GM06990 (cell line): ENCODE data around the gene KLK14.

Experiments used
- DNase-seq: peaks from one replicate; pipeline ENCODE4 v3.0.0-alpha.2; 2011; ENCODE audit not compliant: insufficient read length; ENCODE audit errors: extremely low read depth
- H3K27me3 ChIP-seq: replicated peaks from 2 replicates; pipeline ENCODE4 v1.6.0; 2011; ENCODE audit warnings: low read length; ENCODE audit not compliant: control insufficient read depth, insufficient read depth
- H3K36me3 ChIP-seq: 2 replicates; pipeline ENCODE4 v1.5.1; 2011; ENCODE audit warnings: low read length; ENCODE audit not compliant: control insufficient read depth, insufficient read depth
- H3K4me3 ChIP-seq: replicated peaks from 2 replicates; pipeline ENCODE4 v1.5.1; 2011; ENCODE audit warnings: low read depth, mild to moderate bottlenecking, control low read depth, low read length
- TF ChIP-seq, protein P1 (sequence below): IDR thresholded peaks from 2 replicates; pipeline ENCODE4 v1.5.1; 2011; ENCODE audit warnings: low read length, control low read depth, mild to moderate bottlenecking, inconsistent platforms; ENCODE audit not compliant: insufficient read depth, poor library complexity, severe bottlenecking

The KLK14 gene

DNA sequence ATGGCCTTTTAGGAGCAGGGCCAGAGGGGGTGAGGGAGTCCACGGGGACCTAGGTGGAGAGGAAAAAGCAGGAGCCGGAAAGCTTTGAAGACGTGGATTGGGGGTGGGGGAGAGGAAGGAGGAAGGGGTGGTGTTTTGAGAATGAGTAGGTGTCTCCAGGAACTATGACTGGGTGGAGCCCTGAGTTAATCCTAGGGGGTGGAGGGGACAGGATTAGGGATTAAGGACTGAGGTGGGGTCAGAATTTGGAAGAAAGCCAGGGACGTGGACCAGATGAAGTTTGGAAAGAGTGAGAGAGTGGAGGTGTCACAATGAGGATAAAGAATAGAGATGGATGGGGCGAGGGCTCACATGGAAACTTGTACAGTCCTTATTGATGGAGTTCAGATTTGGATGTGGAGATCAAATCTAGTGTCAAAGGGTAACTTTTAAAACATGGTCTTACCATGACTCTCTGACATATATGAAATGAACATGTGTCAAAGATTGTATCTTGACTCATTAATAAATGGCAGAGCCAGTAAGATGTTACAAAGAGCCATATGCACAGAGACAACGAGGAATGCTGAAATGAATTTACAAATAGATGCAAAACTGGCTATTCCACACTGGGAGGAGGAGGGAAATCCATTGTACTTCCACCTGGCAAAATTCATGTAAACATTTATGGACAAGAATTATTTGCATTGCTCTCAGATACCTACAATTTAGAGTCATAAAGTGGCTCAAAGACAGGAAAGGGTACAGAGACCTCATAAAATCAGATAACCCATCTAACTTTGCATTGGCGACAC, 16.1 kb downstream of the KLK14 start:
- H3K27me3 ChIP-seq: no peaks in the 10 kb centered on the region; the same call in none of the 2 replicates
- no peak overlapping the region for H3K4me3 ChIP-seq
- no peak for DNase-seq
- TF ChIP-seq, protein P1, sequence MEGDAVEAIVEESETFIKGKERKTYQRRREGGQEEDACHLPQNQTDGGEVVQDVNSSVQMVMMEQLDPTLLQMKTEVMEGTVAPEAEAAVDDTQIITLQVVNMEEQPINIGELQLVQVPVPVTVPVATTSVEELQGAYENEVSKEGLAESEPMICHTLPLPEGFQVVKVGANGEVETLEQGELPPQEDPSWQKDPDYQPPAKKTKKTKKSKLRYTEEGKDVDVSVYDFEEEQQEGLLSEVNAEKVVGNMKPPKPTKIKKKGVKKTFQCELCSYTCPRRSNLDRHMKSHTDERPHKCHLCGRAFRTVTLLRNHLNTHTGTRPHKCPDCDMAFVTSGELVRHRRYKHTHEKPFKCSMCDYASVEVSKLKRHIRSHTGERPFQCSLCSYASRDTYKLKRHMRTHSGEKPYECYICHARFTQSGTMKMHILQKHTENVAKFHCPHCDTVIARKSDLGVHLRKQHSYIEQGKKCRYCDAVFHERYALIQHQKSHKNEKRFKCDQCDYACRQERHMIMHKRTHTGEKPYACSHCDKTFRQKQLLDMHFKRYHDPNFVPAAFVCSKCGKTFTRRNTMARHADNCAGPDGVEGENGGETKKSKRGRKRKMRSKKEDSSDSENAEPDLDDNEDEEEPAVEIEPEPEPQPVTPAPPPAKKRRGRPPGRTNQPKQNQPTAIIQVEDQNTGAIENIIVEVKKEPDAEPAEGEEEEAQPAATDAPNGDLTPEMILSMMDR: no peak
- no peaks in the 10 kb centered on the region for H3K36me3 ChIP-seq

DNA sequence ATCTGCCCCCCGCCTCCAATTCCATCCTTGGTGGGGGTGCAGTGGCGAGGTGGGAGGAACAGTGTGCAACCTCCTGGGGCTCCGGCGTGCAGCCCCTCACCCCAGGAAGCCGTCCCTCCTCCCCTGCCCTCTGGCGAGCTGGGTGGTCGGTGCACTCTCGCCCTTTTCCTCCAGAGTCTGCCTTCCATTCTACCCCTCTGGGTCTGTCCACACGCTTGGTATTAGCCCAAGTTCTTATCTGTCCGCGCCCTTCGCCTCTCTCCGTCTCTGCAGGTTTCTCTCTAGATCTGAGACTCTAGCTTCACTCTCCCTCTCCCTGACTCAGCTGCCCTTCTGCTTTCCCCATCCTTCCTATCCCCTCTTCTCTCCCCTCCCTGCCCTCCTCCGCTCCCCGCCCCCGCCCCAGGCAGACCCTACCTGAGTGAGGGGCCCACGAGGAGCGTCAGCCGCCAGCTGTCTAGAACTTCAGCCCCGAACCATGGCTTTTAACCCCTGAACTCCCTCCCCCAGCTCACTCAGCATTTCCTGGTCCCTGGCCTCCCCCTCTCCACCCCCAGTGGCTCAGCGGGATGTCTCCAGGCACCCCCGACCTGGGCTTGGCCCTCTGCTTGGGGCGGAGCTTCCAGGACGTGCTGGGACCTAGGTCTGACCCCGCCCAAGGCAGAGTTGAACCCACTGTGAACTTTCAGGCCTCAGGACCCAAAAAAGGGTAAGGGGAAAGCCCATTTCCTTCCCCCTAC, 17.3 kb downstream of the KLK14 start:
- H3K4me3 ChIP-seq: no peak overlapping the region
- H3K36me3 ChIP-seq: no peaks in the 10 kb centered on the region
- DNase-seq: no peak
- no peaks in the 10 kb centered on the region; the same call in none of the 2 replicates for H3K27me3 ChIP-seq
- TF ChIP-seq, protein P1: no peak

DNA sequence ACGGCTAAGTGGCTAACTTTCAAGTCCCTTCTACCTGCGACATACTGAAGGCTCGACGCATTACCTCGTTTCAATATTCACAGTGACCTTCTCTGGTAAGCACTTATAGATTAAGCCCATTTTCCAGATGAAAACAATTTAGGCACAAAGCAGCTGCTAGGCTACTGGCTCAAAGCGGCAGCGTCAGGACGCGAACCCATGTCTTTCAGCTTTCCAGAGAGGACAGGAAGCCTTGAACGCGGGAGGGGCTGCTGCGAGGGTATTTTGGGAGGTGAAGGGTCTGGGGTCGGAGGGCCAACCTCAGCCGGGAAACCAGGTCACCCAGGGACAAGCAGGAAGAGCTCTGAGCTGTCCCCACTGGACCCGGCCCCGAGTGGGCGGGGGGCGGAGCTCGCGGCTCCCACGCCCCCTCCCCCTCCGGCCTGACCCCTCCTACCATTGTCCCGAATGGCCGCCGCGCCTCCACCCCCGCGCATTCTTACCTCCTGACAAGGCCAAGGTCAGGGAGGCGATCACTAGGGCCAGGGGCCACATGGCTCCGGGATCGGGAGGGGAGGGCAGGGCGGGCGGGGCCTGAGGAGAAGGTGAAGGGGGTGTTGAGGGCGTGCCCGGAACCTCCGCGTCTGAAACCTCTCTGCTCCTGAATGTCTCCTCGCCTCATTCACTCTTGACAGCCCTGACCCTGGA, 18.0 kb downstream of the KLK14 start, which contains the start of gene KLK13:
KLK13 (minus strand) TSS at position 559 of the 687 bp plus-strand sequence; CDS start at position 534, 25 bp downstream.
- no peak within 1 kb of the TSS for H3K4me3 ChIP-seq
- H3K27me3 ChIP-seq: no peaks in the 10 kb centered on the region; the same call in none of the 2 replicates
- TF ChIP-seq, protein P1: no peak
- H3K36me3 ChIP-seq: no peaks in the 10 kb centered on the region
- DNase-seq: no peak

DNA sequence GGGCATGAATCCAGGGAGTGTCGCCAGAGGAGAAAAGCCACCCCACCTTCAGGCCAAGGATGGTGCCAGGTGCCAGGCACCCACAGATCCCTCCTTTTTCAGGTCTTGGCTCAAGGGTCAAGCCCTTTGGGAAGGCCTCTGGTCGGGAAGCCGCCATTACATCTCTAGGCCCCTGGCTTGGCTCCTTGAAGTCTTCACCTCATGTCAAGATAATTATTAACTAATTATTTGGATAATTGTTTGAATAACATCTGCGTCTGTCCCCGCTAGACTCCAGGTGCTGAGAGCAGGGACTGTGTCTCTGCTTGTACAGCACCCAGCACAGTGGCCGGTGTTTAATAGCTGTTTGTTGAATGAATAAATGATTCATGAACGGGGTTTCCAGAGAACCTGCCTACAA, 19.0 kb downstream of the KLK14 start:
- H3K36me3 ChIP-seq: no peaks in the 10 kb centered on the region
- H3K4me3 ChIP-seq: no peak overlapping the region
- TF ChIP-seq, protein P1: no peak
- no peaks in the 10 kb centered on the region; the same call in 1 of the 2 replicates for H3K27me3 ChIP-seq
- DNase-seq: no peak

DNA sequence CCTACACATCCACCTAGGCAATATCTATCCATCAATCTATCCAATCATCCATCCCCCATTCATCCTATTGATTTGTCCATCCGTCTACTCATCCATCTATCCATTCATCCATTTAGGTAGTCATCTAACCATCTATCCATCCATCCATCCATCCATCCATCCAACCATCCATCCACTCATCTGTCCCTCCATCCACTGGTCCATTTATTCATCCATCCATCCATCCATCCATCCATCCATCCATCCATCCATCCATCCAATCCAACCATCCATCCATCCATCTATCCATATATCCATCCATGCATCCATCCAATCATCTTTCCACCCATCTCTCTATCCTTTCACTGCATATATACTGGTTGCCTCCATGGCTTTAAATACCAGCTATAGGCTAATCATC, 21.7 kb downstream of the KLK14 start:
- H3K36me3 ChIP-seq: no peaks in the 10 kb centered on the region
- DNase-seq: no peak
- no peaks in the 10 kb centered on the region; the same call in 1 of the 2 replicates for H3K27me3 ChIP-seq
- H3K4me3 ChIP-seq: no peak overlapping the region
- TF ChIP-seq, protein P1: no peak
